Epithelial cell of umbilical artery (primary cell): ENCODE measurements around the gene L3HYPDH. TPM values are rescaled to one million over a fixed set of nuclear protein-coding genes. Genes with fewer than 3 reads are reported as not detected.

Experiments
- total RNA-seq: library from RNA; depleted of rRNA; stranded (reverse); fragments of >200 nt; gene quantifications from 2 replicates; pipeline ENCODE4 v1.2.3, GENCODE V29; 2014

Gene L3HYPDH
- total RNA-seq: 40.3 and 47.0 TPM in 2 replicates

GRCh38 chr14:59483819-59484638 is at the start of gene L3HYPDH, which contains the start of gene JKAMP:
Gene L3HYPDH (minus strand): TSS chr14:59484408. CDS start chr14:59484316, 92 bp downstream.
Gene JKAMP (plus strand): TSS chr14:59484517. CDS start chr14:59484590, 73 bp downstream.

GRCh38 chr14:59465316-59466135 is 18.7 kb downstream of the L3HYPDH start, which contains the start of gene GPR135:
Gene GPR135 (minus strand): TSS chr14:59465380. CDS start chr14:59465226, 154 bp downstream.

Other genes starting within 250 kb of the L3HYPDH start
- 0.61 and 0.97 TPM in 2 replicates for gene GPR135, start 19.0 kb downstream of the L3HYPDH start, total RNA-seq
- 69.0 and 79.6 TPM in 2 replicates for gene JKAMP, start 109 bp upstream of the L3HYPDH start, total RNA-seq
- not detected in 2 replicates for gene CCDC175, start 92.4 kb upstream of the L3HYPDH start, total RNA-seq